Tibial artery (tissue), 4 donors: Measurements from ENCODE around the gene NCLN.

ENCODE experiments used
- DNase-seq, 2 donors: peaks; one replicate each; pipeline ENCODE4 v3.0.0-alpha.2; 2019
- H3K27ac ChIP-seq, 2 donors: fragments of 200-600 bp; sonication (generic) in 1 of 2; 1 replicate in 1 of 2; 2 replicates in 1 of 2; pipeline ENCODE4 v1.5.1; 2018 to 2019; ENCODE audit warnings: mild to moderate bottlenecking in 1 of 2
- H3K27me3 ChIP-seq, 2 donors: fragments of 200-600 bp; sonication (generic) in 1 of 2; one replicate each; pipeline versions ENCODE4 v1.5.1 to v1.6.0; 2016 to 2019
- H3K36me3 ChIP-seq, 3 donors: fragments of 200-600 bp; sonication (generic) in 2 of 3; one replicate each; pipeline ENCODE4 v1.5.1; 2016 to 2019; ENCODE audit warnings: mild to moderate bottlenecking in 2 of 3
- H3K4me1 ChIP-seq, 4 donors: fragments of 200-600 bp; sonication (generic) in 2 of 4; 1 replicate in 3 of 4; 2 replicates in 1 of 4; pipeline ENCODE4 v1.5.1; 2016 to 2019
- H3K4me3 ChIP-seq, 2 donors: fragments of 200-600 bp; sonication (generic) in 1 of 2; 1 replicate in 1 of 2; 2 replicates in 1 of 2; pipeline ENCODE4 v1.5.1; 2018 to 2019; ENCODE audit warnings: mild to moderate bottlenecking in 2 of 2
- H3K9me3 ChIP-seq, 3 donors: fragments of 200-600 bp; sonication (generic) in 1 of 3; one replicate each; pipeline ENCODE4 v1.5.1; 2016 to 2019
- CTCF ChIP-seq, 2 experiments: fragments of 200-600 bp in 1 of 2; fragments of 450-650 bp in 1 of 2; IDR thresholded peaks; one replicate each; pipeline ENCODE4 v1.5.1; 2017 to 2019; ENCODE audit warnings: antibody characterized with exemption in 2 of 2, mild to moderate bottlenecking in 1 of 2, moderate library complexity in 1 of 2
- intact Hi-C: fragments of 100-400 bp; cut with DNase I; formaldehyde crosslinking; loops from one replicate; pipeline ENCODE4 v1.15.0; 2023; ENCODE audit warnings: low total_unique reads

The NCLN gene

DNA sequence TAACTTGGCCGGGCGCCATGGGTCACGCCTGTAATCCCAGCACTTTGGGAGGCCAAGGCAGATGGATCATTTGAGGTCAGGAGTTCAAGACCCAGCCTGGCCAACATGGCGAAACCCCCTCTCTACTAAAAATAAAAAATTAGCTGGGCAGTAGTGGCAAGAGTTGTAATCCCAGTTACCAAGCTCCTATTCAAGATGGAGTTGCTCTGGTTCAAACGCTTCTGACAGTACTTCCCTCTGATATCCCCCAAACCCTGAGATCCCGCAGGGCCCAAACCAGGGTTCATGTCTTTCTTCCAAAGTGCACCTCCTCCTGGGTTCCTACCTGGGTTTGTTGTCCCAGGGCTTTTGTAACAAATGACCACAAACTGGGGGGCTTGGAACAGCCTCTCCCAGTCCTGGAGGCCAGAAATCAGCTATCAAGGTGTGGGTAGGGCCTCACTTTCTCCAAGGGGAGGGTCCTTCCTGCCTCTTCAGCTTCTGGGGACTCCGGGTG is 52.4 kb downstream of the NCLN start:
- intact Hi-C loops: no loop called here
- no peak overlapping the region for H3K27ac ChIP-seq
- TF ChIP-seq CTCF (IDR thresholded peaks at IDR 0.05): no peak
- H3K27me3 ChIP-seq: peaks cover 0 to 29% of the 10 kb centered on the region in 2 donors
- no peak overlapping the region for H3K4me3 ChIP-seq
- DNase-seq: no peak
- H3K4me1 ChIP-seq: no peaks in the 10 kb centered on the region
- no peaks in the 10 kb centered on the region for H3K9me3 ChIP-seq
- no peaks in the 10 kb centered on the region for H3K36me3 ChIP-seq

- peaks cover 0 to 27% of the 10 kb centered on the region in 2 donors for H3K27me3 ChIP-seq
- no peak for DNase-seq
- H3K4me1 ChIP-seq: no peaks in the 10 kb centered on the region
- no peaks in the 10 kb centered on the region for H3K9me3 ChIP-seq
- H3K27ac ChIP-seq: no peak overlapping the region
- no peak overlapping the region for H3K4me3 ChIP-seq
- no peaks in the 10 kb centered on the region for H3K36me3 ChIP-seq
- TF ChIP-seq CTCF (IDR thresholded peaks at IDR 0.05): no peak
- intact Hi-C loops: no loop called here
Observed at GRCh38 chr19:3239367-3239766, 53.6 kb downstream of the NCLN start.

GRCh38 chr19:3243819-3244700 is 58.3 kb downstream of the NCLN start:
- no peaks in the 10 kb centered on the region for H3K9me3 ChIP-seq
- H3K4me1 ChIP-seq: no peaks in the 10 kb centered on the region
- H3K4me3 ChIP-seq: no peak overlapping the region
- no peak for DNase-seq
- peaks cover 0 to 47% of the 10 kb centered on the region in 2 donors for H3K27me3 ChIP-seq
- intact Hi-C loops: no loop called here
- no peaks in the 10 kb centered on the region for H3K36me3 ChIP-seq
- TF ChIP-seq CTCF (IDR thresholded peaks at IDR 0.05): no peak
- no peak overlapping the region for H3K27ac ChIP-seq

DNA sequence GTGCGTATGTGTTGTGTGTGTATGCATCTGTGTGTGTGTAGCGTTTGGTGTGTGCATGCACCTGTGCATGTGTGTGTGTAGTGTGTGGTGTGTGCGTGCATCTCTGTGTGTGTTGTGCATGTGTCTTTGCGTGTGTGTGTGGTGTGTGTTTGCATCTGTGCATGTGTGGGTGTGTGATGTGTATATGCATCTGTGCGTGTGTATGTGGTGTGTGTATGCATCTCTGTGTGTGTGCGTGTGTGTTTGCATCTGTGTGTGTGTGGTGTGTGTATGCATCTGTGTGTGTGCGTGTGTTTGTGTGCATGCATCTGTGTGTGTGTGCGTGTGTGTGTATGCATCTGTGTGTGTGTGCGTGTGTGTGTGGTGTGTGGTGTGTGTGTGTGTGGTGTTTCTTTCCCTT is 59.3 kb downstream of the NCLN start:
- no peak overlapping the region for H3K27ac ChIP-seq
- no peak for DNase-seq
- H3K4me1 ChIP-seq: no peaks in the 10 kb centered on the region
- H3K36me3 ChIP-seq: no peaks in the 10 kb centered on the region
- no peaks in the 10 kb centered on the region for H3K9me3 ChIP-seq
- H3K27me3 ChIP-seq: peaks cover 0 to 56% of the 10 kb centered on the region in 2 donors
- H3K4me3 ChIP-seq: no peak overlapping the region
- no peak for TF ChIP-seq CTCF (IDR thresholded peaks at IDR 0.05)
- intact Hi-C loops: no loop called here

DNA sequence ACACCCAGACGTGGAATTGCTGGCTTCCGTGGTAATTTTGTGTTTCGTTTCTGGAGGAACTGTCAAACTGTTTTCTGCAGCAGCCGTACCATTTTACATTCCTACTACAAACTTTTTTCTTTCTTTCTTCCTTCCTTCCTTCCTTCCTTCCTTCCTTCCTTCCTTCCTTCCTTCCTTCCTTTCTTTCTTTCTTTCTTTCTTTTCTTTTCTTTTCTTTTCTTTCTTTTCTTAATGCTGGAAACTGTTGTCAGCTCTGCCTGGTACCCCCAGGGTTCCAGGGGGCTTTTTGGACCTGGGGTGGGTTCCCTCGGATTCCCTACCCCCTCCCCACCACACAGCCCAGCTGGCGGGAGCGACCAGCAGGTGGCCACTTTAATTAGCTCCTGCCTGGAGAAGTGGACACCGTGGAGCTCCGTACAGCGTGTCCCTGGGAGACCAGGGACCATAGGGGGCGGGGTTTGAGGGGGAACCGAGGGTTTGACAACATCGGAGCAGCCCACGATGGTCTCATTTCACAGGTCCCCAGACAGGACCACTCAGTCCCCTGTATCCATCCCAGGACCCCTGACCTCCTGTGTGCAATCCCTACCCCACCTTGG is 63.1 kb downstream of the NCLN start:
- Histone ChIP-seq H3K4me1 (no peaks in the 10 kb centered on the region), H3K9me3 (peaks cover 3 to 13% (median 8%) of the 10 kb centered on the region in 3 donors), H3K27me3 (peaks cover 0 to 60% of the 10 kb centered on the region in 2 donors), H3K27ac (no peak overlapping the region), H3K4me3 (no peak overlapping the region), H3K36me3 (no peaks in the 10 kb centered on the region)
- no peak for TF ChIP-seq CTCF (IDR thresholded peaks at IDR 0.05)
- intact Hi-C loops: no loop called here
- DNase-seq: no peak
